ENCODE results near the gene CCDC15.
"Not testable (repeated sequence)": the region's sequence is repeated elsewhere in the genome, so short reads cannot be mapped to it uniquely, and the experiment has no call there.

CCDC15 gene

GRCh38 chr11:124943254-124943616, 10.8 kb upstream of the CCDC15 start:
- H3K27me3 ChIP-seq (ENCODE audit: insufficient read depth, low read length), result no peaks in the 10 kb centered on the region
- H3K79me2 ChIP-seq (ENCODE audit: control insufficient read depth, insufficient read depth, low read length, unreplicated experiment), result no peaks in the 10 kb centered on the region
- no peaks in the 10 kb centered on the region for H3K36me3 ChIP-seq (ENCODE audit: insufficient read depth, low read length)
- no peaks in the 10 kb centered on the region for H3K4me1 ChIP-seq (ENCODE audit: control insufficient read depth, insufficient read depth, low read length, unreplicated experiment)
- no peak overlapping the region for H3K27ac ChIP-seq (ENCODE audit: low read depth, low read length)
- H3K4me3 ChIP-seq (ENCODE audit: low read depth, low read length), result no peak overlapping the region
- no peak overlapping the region for H2AFZ ChIP-seq (ENCODE audit: low read length, unreplicated experiment)

DNA sequence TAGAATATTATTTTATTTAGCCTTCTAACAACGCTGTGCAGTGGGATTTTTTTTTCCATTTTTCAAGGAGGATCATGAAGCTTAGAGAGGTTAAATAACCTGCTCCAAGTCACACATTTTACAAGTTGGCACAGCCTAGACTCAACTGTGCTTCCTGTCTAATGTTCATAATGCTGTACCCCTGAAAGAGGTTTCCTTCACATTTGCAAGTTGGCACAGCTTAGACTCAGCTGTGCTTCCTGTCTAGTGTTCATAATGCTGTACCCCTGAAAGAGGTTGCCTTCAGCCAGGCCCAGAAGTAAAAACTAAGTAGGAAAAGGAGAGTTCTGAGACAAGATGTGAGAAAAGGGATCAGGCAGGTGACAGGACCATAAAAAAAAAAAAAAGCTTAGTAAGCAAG, 10.3 kb upstream of the CCDC15 start:
- Histone ChIP-seq H3K4me3 (ENCODE audit: low read depth, low read length) (no peak overlapping the region), H2AFZ (ENCODE audit: low read length, unreplicated experiment) (no peak overlapping the region), H3K79me2 (ENCODE audit: control insufficient read depth, insufficient read depth, low read length, unreplicated experiment) (no peaks in the 10 kb centered on the region), H3K36me3 (ENCODE audit: insufficient read depth, low read length) (no peaks in the 10 kb centered on the region), H3K27me3 (ENCODE audit: insufficient read depth, low read length) (no peaks in the 10 kb centered on the region), H3K4me1 (ENCODE audit: control insufficient read depth, insufficient read depth, low read length, unreplicated experiment) (no peaks in the 10 kb centered on the region), H3K27ac (ENCODE audit: low read depth, low read length) (no peak overlapping the region)

DNA sequence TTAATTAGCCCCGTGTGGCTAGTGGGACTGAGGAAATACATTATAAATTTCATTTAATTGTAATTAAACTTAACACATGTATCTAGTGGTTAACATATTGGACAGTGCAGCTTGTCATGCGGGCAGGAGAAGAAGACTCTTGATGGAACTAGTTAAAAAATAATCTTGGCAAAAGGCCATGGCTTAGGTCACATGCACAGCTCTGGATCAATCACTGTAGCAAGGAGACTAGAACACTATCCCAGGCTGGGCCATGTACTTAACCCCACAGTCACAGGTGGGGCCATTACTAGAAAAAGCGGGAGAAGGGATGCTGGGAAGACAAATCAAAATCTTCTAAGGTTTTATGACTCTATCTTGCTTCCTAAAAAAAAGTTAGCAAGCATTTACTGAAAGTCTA, 9.4 kb upstream of the CCDC15 start:
- no peak overlapping the region for H3K4me3 ChIP-seq (ENCODE audit: low read depth, low read length)
- no peaks in the 10 kb centered on the region for H3K4me1 ChIP-seq (ENCODE audit: control insufficient read depth, insufficient read depth, low read length, unreplicated experiment)

DNA sequence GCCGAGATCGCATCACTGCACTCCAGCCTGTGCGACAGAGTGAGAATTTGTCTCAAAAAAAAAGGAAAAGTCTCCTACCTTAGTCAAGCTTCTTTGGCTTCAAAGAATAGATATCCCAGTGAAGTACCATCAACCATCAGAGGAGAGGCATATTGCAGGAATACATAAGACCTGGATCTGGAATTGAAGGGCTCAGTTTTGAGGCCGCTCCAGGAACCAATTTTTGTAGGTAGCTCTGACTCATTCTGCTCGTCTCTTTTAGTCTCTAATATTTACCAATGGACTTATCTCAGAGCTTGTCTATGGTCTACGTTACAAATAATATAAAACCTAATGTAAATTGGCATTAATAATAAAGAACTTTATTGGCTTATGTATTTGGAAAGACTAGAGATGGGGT, 8.2 kb upstream of the CCDC15 start:
- no peaks in the 10 kb centered on the region for H3K36me3 ChIP-seq (ENCODE audit: insufficient read depth, low read length)
- no peaks in the 10 kb centered on the region for H3K79me2 ChIP-seq (ENCODE audit: control insufficient read depth, insufficient read depth, low read length, unreplicated experiment)
- no peak overlapping the region for H3K27ac ChIP-seq (ENCODE audit: low read depth, low read length)
- H3K4me3 ChIP-seq (ENCODE audit: low read depth, low read length), result no peak overlapping the region
- H3K27me3 ChIP-seq (ENCODE audit: insufficient read depth, low read length), result no peaks in the 10 kb centered on the region
- no peaks in the 10 kb centered on the region for H3K4me1 ChIP-seq (ENCODE audit: control insufficient read depth, insufficient read depth, low read length, unreplicated experiment)
- no peak overlapping the region for H2AFZ ChIP-seq (ENCODE audit: low read length, unreplicated experiment)

More for the DNA sequence above, 9.4 kb upstream of the CCDC15 start:
- no peaks in the 10 kb centered on the region for H3K36me3 ChIP-seq (ENCODE audit: insufficient read depth, low read length)
- H3K79me2 ChIP-seq (ENCODE audit: control insufficient read depth, insufficient read depth, low read length, unreplicated experiment), result no peaks in the 10 kb centered on the region
- H2AFZ ChIP-seq (ENCODE audit: low read length, unreplicated experiment), result no peak overlapping the region
- no peak overlapping the region for H3K27ac ChIP-seq (ENCODE audit: low read depth, low read length)
- H3K27me3 ChIP-seq (ENCODE audit: insufficient read depth, low read length), result no peaks in the 10 kb centered on the region

DNA sequence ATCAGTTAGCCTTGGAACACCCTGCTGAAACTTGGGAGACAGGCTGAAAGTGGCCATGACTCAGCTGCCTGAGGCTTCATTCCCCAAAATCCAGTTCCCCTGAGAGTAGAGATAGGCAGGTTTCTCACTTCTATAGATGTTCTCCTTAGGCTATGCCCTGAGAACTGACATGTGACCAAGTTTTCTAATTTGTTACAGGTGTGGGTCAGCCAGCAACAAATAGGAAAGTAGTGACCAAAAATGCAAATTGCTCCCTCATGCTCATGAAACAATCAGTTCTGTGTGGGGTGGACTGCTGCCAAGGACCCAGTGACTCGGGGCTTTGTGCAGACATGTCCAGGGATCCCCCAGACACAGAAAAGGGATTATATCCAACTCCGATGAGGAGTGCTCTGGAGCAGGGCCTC, 7.3 kb upstream of the CCDC15 start:
- H3K4me3 ChIP-seq (ENCODE audit: low read depth, low read length), result no peak overlapping the region
- no peaks in the 10 kb centered on the region for H3K27me3 ChIP-seq (ENCODE audit: insufficient read depth, low read length)
- H3K4me1 ChIP-seq (ENCODE audit: control insufficient read depth, insufficient read depth, low read length, unreplicated experiment), result no peaks in the 10 kb centered on the region
- H2AFZ ChIP-seq (ENCODE audit: low read length, unreplicated experiment), result no peak overlapping the region
- H3K79me2 ChIP-seq (ENCODE audit: control insufficient read depth, insufficient read depth, low read length, unreplicated experiment), result no peaks in the 10 kb centered on the region
- no peaks in the 10 kb centered on the region for H3K36me3 ChIP-seq (ENCODE audit: insufficient read depth, low read length)
- H3K27ac ChIP-seq (ENCODE audit: low read depth, low read length), result no peak overlapping the region

DNA sequence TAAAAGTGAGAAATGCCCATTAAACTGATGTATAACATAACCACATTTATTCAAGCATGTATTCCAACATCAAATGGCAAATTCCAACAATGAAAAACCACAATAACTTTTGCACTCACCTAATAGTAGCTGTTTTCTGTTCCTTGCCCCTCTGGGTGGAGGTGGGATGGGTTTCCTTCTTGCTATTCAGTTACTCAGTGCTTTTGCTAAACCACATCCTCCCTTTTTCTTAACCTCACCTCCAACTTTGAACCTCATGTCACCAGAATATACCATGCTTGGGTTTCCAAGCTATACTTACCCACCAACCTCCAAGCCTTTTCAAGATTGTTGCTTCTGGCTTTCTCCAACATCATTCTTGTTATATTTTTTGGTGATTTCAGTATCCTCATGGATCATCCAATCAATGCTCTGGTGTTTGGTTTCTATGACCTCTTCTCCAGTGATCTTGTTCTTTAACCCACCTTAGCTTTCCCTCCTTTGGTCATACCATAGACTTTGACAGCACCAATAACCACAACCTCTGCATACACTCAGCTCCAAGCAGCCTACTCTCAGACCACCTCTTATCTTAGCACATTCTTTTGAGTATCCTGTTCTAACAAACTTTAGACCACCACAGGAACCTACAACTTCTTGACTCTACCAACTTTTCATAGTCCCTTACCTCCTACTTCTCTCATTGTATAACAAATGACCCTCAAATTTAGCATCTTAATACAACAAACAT, 3.2 kb upstream of the CCDC15 start:
- Histone ChIP-seq H3K4me3 (ENCODE audit: low read depth, low read length) (no peak overlapping the region), H2AFZ (ENCODE audit: low read length, unreplicated experiment) (no peak overlapping the region)

GRCh38 chr11:124951341-124951740, 2.7 kb upstream of the CCDC15 start:
- Histone ChIP-seq H3K36me3 (ENCODE audit: insufficient read depth, low read length) (no peaks in the 10 kb centered on the region), H3K4me3 (ENCODE audit: low read depth, low read length) (no peak overlapping the region), H2AFZ (ENCODE audit: low read length, unreplicated experiment) (no peak overlapping the region), H3K79me2 (ENCODE audit: control insufficient read depth, insufficient read depth, low read length, unreplicated experiment) (no peaks in the 10 kb centered on the region), H3K4me1 (ENCODE audit: control insufficient read depth, insufficient read depth, low read length, unreplicated experiment) (peaks cover 5% of the 10 kb centered on the region), H3K27ac (ENCODE audit: low read depth, low read length) (no peak overlapping the region), H3K27me3 (ENCODE audit: insufficient read depth, low read length) (no peaks in the 10 kb centered on the region)

More for the DNA sequence above, 3.2 kb upstream of the CCDC15 start:
- no peak overlapping the region for H3K27ac ChIP-seq (ENCODE audit: low read depth, low read length)
- H3K36me3 ChIP-seq (ENCODE audit: insufficient read depth, low read length), result no peaks in the 10 kb centered on the region
- H3K27me3 ChIP-seq (ENCODE audit: insufficient read depth, low read length), result no peaks in the 10 kb centered on the region
- no peaks in the 10 kb centered on the region for H3K79me2 ChIP-seq (ENCODE audit: control insufficient read depth, insufficient read depth, low read length, unreplicated experiment)
- H3K4me1 ChIP-seq (ENCODE audit: control insufficient read depth, insufficient read depth, low read length, unreplicated experiment), result peaks cover 4% of the 10 kb centered on the region

DNA sequence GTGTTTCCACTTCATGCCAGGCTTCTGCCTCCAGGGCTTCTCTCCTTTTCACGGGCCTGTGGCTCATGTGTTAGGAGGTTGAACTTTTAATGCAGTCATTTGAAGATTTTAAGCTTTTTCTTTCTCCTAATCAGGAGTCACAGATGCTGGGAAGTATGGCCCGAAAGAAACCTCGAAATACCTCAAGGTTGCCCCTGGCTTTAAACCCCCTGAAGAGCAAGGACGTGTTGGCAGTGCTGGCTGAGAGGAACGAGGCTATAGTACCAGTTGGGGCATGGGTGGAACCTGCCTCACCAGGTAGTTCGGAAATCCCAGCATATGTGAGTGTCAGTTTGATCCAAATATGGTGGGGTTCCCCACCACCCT, 571 bp downstream of the CCDC15 start:
- H3K4me1 ChIP-seq (ENCODE audit: control insufficient read depth, insufficient read depth, low read length, unreplicated experiment), result peaks cover 5% of the 10 kb centered on the region
- no peaks in the 10 kb centered on the region for H3K79me2 ChIP-seq (ENCODE audit: control insufficient read depth, insufficient read depth, low read length, unreplicated experiment)
- peak overlapping the region; percentile 1; the same call in 1 of the 2 replicates for H3K27ac ChIP-seq (ENCODE audit: low read depth, low read length)

DNA sequence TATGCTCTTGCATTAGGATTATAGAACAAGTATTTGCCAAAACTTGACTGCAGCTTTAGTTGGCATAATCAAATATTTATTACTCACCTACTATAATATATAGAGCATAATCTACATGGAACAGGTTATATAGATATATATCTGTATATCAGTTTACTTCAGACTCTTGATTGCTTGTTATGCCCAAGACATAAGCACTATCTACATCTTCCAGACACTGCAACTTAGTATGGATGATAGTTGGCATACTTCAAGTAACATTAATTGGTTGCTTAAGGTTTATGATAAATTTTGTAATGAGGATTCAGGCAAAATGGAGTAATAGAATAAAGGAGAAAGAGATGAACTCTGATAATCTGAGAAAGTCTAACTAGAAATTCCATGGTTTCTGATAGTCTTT, 1.0 kb downstream of the CCDC15 start:
- no peaks in the 10 kb centered on the region for H3K79me2 ChIP-seq (ENCODE audit: control insufficient read depth, insufficient read depth, low read length, unreplicated experiment)
- no peaks in the 10 kb centered on the region for H3K36me3 ChIP-seq (ENCODE audit: insufficient read depth, low read length)
- H3K27me3 ChIP-seq (ENCODE audit: insufficient read depth, low read length), result no peaks in the 10 kb centered on the region
- H3K4me1 ChIP-seq (ENCODE audit: control insufficient read depth, insufficient read depth, low read length, unreplicated experiment), result peaks cover 5% of the 10 kb centered on the region
- H2AFZ ChIP-seq (ENCODE audit: low read length, unreplicated experiment), result no peak overlapping the region
- H3K27ac ChIP-seq (ENCODE audit: low read depth, low read length), result no peak overlapping the region
- peak overlapping the region; percentile 74 for H3K4me3 ChIP-seq (ENCODE audit: low read depth, low read length)

More for the DNA sequence above, 571 bp downstream of the CCDC15 start:
- Histone ChIP-seq H3K36me3 (ENCODE audit: insufficient read depth, low read length) (no peaks in the 10 kb centered on the region), H2AFZ (ENCODE audit: low read length, unreplicated experiment) (peak overlapping the region; percentile 11), H3K27me3 (ENCODE audit: insufficient read depth, low read length) (no peaks in the 10 kb centered on the region), H3K4me3 (ENCODE audit: low read depth, low read length) (peak overlapping the region; percentile 74)

- H3K79me2 ChIP-seq (ENCODE audit: control insufficient read depth, insufficient read depth, low read length, unreplicated experiment), result no peaks in the 10 kb centered on the region
- H2AFZ ChIP-seq (ENCODE audit: low read length, unreplicated experiment), result no peak overlapping the region
- no peaks in the 10 kb centered on the region for H3K36me3 ChIP-seq (ENCODE audit: insufficient read depth, low read length)
- H3K4me1 ChIP-seq (ENCODE audit: control insufficient read depth, insufficient read depth, low read length, unreplicated experiment), result no peaks in the 10 kb centered on the region
- H3K27ac ChIP-seq (ENCODE audit: low read depth, low read length), result no peak overlapping the region
- no peaks in the 10 kb centered on the region for H3K27me3 ChIP-seq (ENCODE audit: insufficient read depth, low read length)
- H3K4me3 ChIP-seq (ENCODE audit: low read depth, low read length), result no peak overlapping the region
Observed at GRCh38 chr11:124961972-124962609, 8.1 kb downstream of the CCDC15 start.

DNA sequence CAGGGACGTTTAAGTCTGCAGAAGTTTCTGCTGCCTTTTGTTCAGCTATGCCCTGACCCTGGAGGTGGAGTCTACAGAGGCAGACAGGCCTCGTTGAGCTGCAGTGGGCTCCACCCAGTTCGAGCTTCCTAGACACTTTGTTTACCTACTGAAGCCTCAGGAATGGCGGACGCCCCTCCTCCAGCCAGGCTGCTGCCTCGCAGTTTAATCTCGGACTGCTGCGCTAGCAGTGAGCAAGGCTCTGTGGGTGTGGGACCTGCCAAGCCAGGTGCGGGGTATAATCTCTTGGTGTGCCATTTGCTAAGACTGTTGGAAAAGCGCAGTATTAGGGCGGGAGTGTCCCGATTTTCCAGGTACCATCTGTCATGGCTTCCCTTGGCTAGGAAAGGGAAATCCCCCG, 14.2 kb downstream of the CCDC15 start:
- H3K4me3 ChIP-seq (ENCODE audit: low read depth, low read length); H3K4me1 ChIP-seq (ENCODE audit: control insufficient read depth, insufficient read depth, low read length, unreplicated experiment); H3K36me3 ChIP-seq (ENCODE audit: insufficient read depth, low read length); H3K79me2 ChIP-seq (ENCODE audit: control insufficient read depth, insufficient read depth, low read length, unreplicated experiment); H3K27me3 ChIP-seq (ENCODE audit: insufficient read depth, low read length); H2AFZ ChIP-seq (ENCODE audit: low read length, unreplicated experiment); H3K27ac ChIP-seq (ENCODE audit: low read depth, low read length): not testable (repeated sequence)

All from ACC112 (cell line).